ENCODE measurements around the gene ATIC.
"Not testable (repeated sequence)": the region's sequence is repeated elsewhere in the genome, so short reads cannot be mapped to it uniquely, and the experiment has no call there.

The ATIC gene

GRCh38 chr2:215315301-215315700 is 3.4 kb downstream of the ATIC start:
- no peak for DNase-seq (ENCODE audit: low read depth in 2 of 2)

- DNase-seq (ENCODE audit: low read depth in 2 of 2), result no peak
These were observed 4.5 kb downstream of the ATIC start for GRCh38 chr2:215316336-215316735.

GRCh38 chr2:215319500-215319899 is 7.6 kb downstream of the ATIC start:
- DNase-seq (ENCODE audit: low read depth in 2 of 2), result no peak

GRCh38 chr2:215320102-215320501 is 8.2 kb downstream of the ATIC start:
- DNase-seq (ENCODE audit: low read depth in 2 of 2), result no peak

- DNase-seq (ENCODE audit: low read depth in 2 of 2), result no peak
These were observed 8.8 kb downstream of the ATIC start for GRCh38 chr2:215320679-215321078.

- DNase-seq (ENCODE audit: low read depth in 2 of 2), result no peak
These were observed 13.0 kb downstream of the ATIC start for GRCh38 chr2:215324811-215325210.

GRCh38 chr2:215328066-215328465 is 16.2 kb downstream of the ATIC start:
- no peak for DNase-seq (ENCODE audit: low read depth in 2 of 2)

GRCh38 chr2:215332872-215333595 is 21.2 kb downstream of the ATIC start:
- no peak for DNase-seq (ENCODE audit: low read depth in 2 of 2)

- DNase-seq (ENCODE audit: low read depth in 2 of 2), result no peak
These were observed 27.2 kb downstream of the ATIC start for GRCh38 chr2:215338883-215339679.

GRCh38 chr2:215347878-215348277 is 36.0 kb downstream of the ATIC start:
- no peak for DNase-seq (ENCODE audit: low read depth in 2 of 2)

GRCh38 chr2:215352602-215353001 is 40.7 kb downstream of the ATIC start:
- DNase-seq (ENCODE audit: low read depth in 2 of 2), result no peak

- no peak for DNase-seq (ENCODE audit: low read depth in 2 of 2)
These were observed 43.2 kb downstream of the ATIC start for GRCh38 chr2:215354771-215355695.

GRCh38 chr2:215355801-215356200 is 43.9 kb downstream of the ATIC start:
- DNase-seq (ENCODE audit: low read depth in 2 of 2), result no peak

GRCh38 chr2:215356334-215356947 is 44.6 kb downstream of the ATIC start:
- DNase-seq (ENCODE audit: low read depth in 2 of 2), result no peak

- no peak for DNase-seq (ENCODE audit: low read depth in 2 of 2)
These were observed 45.1 kb downstream of the ATIC start for GRCh38 chr2:215356948-215357461.

- no peak for DNase-seq (ENCODE audit: low read depth in 2 of 2)
These were observed 45.8 kb downstream of the ATIC start for GRCh38 chr2:215357660-215358059.

- no peak for DNase-seq (ENCODE audit: low read depth in 2 of 2)
These were observed 46.5 kb downstream of the ATIC start for GRCh38 chr2:215358312-215358845.

GRCh38 chr2:215358891-215359575 is 47.2 kb downstream of the ATIC start:
- DNase-seq (ENCODE audit: low read depth in 2 of 2), result no peak

GRCh38 chr2:215359576-215359922 is 47.7 kb downstream of the ATIC start:
- DNase-seq (ENCODE audit: low read depth in 2 of 2), result no peak

GRCh38 chr2:215360059-215360458 is 48.2 kb downstream of the ATIC start:
- DNase-seq (ENCODE audit: low read depth in 2 of 2), result not testable (repeated sequence)

GRCh38 chr2:215360596-215360995 is 48.7 kb downstream of the ATIC start:
- no peak for DNase-seq (ENCODE audit: low read depth in 2 of 2)

Measured in stimulated activated CD8-positive, alpha-beta memory T cell treated with anti-CD3 and anti-CD28 coated beads, Interleukin-15, amount 100 ng/mL, for 48 hours (primary cell).